HL-60/S4 treated with retinoic acid at 250 ng/mL for 4 days and 3 days (cell line): ENCODE measurements around the gene DGKI.

Experiments
- in situ Hi-C: fragments of 300-500 bp; cut with MboI; formaldehyde crosslinking; loops from 2 replicates; pipeline ENCODE4 v1.7.0; 2022; ENCODE audit warnings: low sequenced_read_pairs

DGKI gene

DNA sequence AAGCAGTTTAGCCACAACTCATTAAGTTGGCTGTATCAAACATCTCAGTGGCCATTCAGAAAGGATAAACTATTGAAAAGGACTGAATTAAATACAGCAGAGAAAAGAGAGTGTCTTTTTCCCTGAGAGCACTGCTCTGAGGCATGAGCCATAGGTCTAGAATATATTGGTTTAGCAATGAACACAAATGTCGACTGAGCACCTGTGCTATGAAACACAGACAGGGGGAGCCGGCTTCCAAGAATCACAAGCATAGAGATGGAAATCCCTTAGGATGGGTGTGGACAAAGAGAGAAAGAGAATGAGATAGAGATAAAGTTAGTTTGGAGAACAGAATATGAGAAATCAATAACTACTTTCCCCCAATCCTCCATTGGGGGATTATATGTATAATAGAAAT, 54.8 kb downstream of the DGKI start:
- in situ Hi-C loops = no loop called here

DNA sequence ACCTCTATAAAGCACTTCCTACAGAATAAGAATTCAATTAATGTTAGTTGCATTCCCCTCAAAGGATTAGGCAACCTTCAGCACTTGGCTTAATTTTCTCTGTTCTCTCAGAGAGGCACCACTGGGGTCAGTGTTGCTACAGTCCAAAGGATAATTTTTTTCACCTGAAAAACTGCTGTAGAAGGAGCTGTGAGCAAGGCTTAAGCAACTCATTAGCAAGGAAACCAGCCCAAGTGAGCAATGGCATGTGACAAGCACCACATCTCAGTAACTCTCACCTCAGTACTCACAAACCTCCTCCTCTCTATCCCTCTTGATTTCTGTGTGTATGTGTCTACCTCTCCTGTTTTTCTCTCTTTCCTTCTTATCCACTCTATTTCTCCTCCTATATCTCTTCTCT, 55.9 kb downstream of the DGKI start:
- in situ Hi-C loops = no loop called here

DNA sequence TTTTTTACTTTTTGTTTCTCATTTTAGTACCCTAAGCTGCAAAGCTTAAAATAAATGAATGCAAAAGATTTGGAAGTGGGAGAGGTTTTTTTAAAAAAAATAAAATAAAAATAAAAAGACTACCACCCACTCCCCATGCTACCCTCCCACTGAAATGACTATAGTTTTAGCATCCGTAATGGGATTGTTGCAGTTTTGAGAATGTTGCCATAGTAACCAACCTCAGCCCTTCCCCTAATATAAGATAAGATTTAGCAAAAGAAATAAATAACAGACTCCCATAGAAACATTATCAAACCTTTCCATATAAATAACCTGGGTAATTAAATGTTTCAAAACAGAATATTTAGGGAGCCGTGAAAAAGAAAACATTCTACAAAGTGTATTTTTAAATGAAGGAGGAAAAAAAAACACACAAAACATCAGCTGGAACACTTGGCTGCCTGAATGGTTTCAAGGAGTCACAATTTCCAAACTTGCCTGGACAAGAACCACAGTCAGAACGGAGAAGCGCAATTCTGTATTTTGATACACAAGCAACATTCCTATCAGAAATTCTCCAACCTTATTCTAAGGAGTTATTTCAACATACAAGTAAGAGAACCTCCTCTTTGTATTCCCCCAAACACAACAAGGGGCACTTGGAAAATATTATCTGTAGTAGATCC, 57.4 kb downstream of the DGKI start:
- in situ Hi-C loops = no loop called here

DNA sequence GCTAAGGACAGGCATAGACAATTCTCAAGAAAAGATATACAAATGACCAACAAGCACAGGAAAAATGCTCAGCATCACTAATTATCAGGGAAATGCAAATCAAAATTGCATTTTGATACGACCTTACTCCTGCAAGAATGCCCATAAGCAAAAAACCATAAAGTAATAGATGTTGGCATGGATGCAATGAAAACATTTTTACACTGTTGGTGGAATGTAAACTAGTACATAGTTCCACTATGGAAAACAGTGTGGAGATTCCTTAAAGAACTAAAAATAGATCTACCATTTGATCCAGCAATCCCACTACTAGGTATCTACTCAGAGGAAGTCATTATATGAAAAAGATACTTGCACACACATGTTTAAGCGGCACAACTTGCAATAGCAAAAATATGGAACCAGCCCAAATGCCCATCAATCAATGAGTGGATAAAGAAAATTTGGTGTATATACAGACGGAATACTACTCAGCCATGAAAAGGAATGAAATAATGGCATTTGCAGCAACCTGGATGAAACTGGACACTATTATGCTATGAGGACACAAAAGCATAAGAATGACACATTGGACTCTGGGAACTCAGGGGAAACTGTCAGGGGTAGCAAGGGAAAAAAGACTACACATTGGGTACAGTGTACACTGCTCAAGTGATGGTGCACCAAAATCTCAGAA, 59.3 kb downstream of the DGKI start:
- in situ Hi-C loops = no loop called here

DNA sequence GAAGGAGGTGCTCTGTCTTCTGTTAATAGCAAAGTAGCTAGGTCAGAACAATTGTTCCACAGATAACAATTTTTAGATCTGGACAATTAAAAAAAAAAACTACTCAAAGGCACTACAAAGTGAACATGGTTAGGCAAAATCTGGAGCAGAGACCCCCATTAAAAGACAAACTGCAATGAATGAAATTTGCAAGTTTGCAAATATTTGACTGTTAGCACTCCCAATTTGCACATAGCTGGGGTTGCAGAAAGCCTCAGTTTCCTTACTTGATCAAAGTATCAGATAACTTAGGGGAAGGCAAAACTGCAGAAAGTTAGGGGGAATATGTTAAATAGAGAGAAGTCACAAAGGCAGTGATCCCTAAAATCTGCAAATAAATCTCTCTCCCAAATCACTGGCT, 68.3 kb downstream of the DGKI start:
- in situ Hi-C loops = no loop called here

DNA sequence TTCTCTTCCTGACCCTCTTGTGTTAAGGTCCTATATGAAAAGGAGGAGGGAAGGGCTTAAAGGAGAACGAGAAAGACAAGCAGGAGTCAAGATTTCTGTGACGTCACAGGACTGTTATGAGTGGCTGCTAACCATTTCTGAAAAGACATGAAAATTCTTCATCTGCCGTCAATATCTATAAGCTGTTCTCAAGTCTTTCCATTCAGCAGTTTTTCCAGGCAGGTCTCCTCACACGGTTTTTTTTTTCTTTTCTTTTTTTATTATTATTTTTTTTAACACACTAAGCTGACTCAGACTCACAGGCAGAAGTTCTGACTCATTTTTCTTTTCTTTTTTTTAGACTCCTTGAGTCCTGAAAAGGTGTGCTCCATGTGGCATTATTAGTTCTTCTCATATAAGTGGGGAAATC, 72.0 kb downstream of the DGKI start:
- in situ Hi-C loops = no loop called here

DNA sequence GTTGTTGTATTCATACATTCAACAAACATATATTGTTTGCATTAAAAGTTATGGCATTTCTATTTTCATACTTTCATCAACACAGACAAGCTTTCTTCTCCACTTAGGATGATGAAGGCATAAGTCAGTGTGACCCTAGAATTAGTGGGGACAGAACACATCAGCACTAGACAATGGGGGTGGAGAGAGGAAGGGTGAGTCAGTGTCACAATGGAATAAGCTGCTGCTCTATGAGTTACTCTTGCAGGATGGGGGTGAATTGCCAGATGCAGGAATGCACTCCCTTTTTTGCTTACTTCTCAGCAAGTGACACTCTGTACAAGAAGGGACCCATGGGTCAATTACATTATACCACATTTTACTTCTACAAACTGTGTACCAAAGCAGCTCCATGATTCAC, 74.0 kb downstream of the DGKI start:
- in situ Hi-C loops = no loop called here

DNA sequence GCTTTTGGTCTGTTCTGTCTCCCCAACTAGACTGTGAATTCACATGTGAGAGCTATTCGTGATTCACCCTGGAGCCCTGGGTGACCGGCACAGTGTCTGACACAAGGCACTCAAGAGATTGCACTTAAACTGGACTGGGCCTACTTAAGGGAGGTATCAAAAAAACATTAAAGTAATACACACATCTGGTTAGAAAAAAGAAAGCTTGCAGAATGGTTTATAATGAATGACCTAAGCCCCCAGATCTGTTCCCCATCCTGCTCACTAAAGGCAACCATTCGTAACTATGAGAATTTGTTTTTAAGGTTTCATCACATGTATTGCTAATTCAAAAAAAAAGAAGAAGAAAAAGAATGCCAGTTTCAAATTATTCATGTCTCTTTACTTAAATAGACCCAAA, 74.5 kb downstream of the DGKI start:
- in situ Hi-C loops = no loop called here

DNA sequence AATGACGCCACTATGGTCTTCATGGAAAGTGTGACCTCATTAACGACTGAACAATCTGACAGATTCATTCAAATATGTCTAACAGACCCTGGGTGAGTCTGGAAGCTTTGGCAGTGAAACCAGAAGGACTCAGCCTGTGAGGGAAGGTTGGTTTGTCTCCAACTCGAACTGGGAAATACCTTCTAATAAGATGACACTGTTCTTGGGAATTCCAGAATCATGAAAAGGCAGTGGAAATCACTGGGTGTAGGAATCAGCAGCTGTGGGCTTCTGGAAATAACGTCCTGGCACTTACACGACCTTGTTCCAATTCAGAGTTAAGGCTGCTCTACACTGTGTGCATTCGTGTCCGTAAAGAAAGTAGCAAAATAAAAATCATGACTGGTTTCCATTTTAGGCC, 75.1 kb downstream of the DGKI start:
- in situ Hi-C loops = no loop called here

DNA sequence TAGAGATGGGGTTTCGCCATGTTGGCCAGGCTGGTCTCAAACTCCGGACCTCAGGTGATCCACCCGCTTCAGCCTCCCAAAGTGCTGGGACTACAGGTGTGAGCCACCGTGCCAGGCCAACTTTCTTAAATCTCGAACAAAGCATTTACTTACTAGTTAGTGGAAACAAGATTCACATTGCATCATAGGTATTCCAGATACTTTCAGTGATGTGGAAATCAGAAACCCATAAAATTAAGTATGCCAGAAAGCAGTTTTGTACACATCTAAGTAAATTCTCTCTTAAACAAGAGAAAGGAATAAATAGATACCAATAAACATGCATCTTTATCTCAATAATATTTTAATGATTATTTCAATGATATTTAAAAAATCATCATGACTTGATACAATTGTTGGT, 75.5 kb downstream of the DGKI start:
- in situ Hi-C loops = no loop called here

DNA sequence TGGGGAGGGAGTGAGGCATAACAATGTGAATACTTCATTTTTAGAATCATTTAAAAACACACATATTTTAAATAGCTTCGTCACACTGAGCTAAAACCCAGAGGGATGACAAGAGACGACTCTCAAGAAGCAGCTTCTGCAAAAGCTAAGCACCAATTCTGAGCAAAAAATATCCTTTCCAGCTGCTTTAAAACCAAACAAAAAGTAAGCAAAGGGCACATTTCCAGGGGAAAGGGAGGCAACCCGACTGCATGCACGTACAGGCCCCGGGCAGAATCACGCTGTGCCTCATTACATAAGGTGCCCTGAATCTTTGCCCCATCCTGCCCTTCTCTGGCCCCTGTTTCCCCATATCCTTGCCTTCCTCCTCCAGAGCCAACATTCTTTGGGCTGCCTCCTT, 78.4 kb downstream of the DGKI start:
- in situ Hi-C loops = no loop called here

DNA sequence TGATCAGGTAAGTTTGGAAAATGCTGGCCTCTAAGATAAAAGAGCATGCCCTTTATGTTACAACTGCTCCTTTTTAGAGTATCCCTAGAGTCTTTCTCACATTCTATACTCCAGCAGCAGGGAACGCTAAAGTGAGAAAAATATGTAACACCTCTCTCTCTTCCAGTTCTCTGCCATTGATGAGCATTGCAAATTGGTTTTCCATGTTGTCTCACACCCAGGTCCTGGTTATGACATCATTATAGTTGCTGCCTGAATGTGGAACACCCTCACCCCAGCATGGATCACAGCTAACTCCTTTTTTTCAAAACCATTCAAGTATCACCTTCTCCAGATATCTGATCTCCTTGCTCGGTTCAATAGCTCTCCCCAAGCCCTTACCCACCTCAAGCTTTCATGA, 84.4 kb downstream of the DGKI start:
- in situ Hi-C loops = no loop called here

DNA sequence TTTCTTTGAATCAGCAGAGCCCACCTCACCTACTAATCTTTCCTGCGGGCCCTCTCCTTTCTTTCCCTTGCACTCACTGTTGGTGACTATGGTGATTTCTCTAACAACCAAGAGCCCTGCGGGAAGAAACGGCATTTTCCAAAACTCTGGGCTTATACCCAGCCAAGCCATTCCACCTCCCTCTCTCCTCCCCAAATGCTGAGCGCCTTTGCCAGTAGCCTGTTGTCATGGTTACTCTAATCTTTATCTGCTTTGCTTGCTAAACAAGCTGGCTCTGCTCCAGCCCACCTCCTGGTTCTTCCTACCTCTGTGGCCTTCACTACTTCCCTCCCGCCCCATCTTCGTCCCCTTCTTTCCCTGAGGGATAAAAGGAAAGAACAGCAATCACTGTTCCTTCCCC, 86.7 kb downstream of the DGKI start:
- in situ Hi-C loops = no loop called here

DNA sequence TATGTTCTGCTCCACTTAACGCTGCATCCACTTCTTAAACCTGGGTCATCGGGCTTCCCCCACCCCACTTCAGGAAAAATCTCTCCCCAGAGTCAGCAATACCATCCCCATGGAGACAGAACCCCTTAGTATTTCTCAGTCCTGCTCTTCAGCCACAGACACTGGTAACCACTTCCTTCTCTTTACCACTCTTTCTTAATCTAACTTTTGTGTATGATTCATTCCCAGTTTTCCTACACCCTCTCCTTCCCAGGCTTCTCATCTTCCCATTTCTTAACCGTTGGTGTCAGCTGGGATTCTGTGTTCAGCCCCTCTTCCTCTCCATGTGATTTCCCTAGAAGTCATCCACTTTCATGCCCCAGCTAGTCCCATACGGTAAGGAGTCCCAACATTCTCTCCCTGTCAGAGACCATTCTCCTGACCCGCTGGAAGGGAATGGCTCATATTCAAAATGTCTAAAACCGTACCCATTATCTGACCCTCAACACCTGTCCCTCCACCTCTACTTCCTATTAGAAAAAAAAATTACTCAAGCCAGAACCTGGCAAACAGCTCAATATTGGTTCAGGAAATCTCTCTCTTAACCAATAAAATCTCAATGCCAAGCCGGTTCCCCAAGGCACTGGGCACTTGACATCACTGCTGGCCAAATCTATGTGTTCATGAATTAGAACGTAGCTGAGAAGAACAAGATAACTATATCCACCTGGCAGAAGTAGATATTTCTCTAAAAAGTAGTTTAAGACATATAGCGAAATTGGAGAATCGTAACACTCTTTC, 89.4 kb downstream of the DGKI start:
- in situ Hi-C loops = no loop called here

DNA sequence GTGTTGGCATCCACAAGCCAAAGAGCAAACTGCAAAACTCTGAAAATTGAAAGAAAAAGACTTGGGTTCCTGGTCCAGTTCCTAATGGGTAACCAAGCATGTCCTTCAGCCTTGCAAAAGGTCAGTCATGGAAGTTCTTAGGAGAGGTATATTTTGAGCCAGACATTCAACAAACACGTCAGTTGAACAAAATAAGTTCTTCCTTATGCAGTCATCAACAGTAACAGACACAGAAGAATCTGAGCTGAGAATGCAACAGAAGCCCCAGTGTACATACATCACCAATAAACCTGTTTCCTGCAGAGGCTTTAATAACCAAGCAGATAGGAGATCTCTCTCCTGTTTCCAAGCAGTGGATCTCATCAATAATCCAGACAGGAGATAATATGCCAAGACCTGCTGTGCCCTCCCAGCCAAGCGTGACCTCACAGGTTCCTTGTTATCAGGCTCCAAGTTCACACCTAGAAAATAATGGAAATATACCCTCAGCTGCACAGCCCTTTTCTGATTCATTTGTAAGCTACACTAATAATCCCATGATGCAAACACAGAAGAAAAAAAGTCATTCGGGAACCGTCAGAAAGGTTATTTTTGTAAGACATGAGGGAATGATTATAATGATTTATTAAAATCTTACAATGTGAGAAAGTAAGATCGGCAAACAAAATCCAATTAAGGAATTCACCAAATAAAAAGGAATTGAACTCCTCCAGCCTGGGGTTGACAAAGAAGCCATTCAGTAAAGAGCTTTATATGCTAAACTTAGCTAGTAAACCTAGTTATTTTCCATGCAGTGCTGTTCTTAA, 90.7 kb downstream of the DGKI start:
- in situ Hi-C loops = no loop called here

DNA sequence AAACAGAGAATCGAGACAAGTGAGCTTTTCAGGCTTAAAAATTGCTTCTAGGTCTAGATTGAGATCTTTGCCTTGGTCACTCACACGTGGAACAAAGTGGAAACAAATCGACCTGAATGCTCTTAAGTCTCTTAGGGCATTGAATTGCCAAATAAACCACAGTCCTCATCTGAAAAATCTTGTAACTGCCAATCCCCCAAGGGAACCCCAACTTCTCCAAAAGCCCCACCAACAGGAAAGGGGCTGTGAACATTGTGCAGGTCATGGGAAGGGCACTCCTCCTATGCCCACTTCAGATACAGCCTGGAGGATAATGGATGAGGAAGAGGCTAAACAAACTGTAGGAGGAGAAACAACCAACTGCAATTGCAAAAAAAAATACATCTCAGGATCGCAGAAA, 91.3 kb downstream of the DGKI start:
- in situ Hi-C loops = no loop called here

DNA sequence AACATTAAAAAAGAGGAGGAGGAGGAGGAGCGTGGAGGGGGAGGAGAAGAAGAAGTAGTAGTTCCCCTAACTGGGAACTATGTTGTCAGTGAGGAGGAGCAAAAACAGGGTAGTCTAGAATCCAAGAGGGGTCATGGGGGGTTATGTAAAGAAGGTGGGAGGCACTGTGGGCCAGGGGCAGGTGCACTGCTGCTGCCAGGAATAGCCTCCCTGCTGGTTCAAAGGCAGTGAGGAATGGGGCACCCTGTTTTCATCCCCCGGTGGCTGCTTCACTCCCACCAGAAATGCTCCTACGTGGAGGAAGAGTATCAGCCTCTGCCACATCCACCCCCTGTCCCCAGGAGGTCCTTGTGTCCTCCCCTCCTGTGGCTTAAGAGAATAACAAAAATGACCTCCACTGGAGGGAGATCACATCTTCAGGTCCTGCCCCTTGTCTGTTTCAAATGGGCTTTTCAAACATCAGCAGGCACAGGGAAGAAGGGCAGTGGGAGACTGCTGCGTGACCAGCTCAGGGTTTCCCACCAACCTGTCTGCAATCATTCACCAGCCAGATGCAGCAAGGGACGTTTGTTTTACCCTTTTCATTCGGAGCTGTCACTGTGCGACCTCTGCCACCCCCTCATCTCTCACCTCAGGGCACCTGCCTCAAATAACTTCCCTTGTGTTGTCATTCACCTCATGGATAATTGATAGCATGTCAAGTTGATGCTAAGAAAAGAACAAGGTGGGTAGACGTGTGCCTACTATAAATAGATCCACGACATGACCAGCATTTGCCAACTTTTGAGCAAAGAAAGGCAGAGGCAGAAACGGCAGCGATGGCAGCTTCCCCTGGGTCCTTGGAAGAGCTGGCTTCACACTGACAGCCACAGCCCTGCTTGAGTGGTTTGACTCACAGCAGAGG, 92.6 kb downstream of the DGKI start:
- in situ Hi-C loops = no loop called here

DNA sequence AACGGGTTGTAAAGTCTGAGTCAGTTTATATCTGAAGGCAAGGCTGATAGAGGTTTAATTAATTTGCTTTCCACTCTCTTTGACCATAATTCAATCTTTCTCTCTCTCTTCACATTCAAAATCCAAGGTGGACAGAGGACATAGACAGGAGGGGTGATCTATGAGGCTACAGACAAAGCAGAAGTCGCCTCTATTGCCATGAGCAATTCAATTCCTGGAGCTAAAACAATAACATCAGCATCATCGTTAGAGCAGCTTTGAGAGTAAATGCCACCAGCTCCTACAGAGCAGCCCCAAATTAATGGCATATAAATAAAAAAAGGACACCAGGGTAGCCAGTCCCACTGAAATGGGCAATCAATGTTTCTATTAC, 93.2 kb downstream of the DGKI start:
- in situ Hi-C loops = no loop called here

DNA sequence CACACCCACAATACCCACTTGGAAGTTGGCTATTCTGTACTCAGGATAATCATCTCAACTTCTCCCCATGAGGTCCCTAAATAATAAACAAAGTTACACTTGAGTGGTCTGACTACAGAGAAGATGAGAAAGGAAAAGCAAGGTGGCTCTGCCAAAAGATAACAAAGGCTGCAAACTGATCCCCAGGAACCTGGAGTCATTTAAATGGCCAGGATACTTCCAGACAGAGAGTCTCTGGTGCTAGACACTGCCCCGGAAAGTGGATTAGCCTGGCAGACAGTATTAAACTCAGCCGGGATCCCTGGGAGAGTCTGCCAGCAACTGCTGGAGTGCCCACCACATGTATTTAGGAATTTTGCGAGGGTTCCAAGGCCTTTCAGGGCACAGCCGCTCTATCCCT, 93.7 kb downstream of the DGKI start:
- in situ Hi-C loops = no loop called here

DNA sequence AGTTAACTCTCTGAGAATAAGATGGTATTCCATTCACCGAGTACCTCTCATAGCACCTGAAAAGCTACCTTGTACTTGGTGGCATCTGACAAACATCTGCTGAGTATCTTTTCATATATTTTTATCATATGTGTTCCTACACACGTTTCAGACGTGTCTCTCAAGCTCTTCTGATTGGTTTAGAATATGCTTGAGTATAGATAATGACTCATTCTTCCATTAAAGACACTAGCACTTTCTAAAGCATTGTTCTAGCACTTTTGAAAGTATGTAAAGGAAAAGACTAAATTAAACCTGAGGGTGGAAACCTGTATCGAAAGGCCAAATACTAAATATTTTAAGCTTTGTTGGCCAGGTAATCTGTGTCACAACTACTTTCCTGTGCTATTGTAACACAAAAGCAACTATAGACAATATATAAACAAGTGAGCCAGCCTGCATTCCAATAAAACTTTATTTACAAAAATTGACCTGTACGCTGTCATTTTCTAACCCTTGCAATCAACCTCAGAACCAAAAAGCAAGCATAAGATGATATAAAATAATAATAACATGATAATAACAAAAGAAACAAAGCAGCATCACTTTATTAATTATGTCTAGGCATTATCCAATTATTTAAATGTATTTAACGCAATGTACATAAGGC, 95.3 kb downstream of the DGKI start:
- in situ Hi-C loops = no loop called here
